ENCODE data around the gene ZNF354B.
"Not testable (repeated sequence)": the region's sequence is repeated elsewhere in the genome, so short reads cannot be mapped to it uniquely, and the experiment has no call there.

The ZNF354B gene

GRCh38 chr5:178859625-178860521 lies at the start of gene ZNF354B:
ZNF354B (plus strand) TSS chr5:178859953; CDS start chr5:178861048, 1,095 bp downstream.
- peak; percentile 41 to 81 for DNase-seq

GRCh38 chr5:178817506-178817905 lies 42.2 kb upstream of the ZNF354B start:
- no peak for DNase-seq

GRCh38 chr5:178818094-178818493 lies 41.7 kb upstream of the ZNF354B start:
- DNase-seq: no peak

GRCh38 chr5:178820001-178820400 lies 39.8 kb upstream of the ZNF354B start:
- DNase-seq: no peak

- DNase-seq: no peak
These were observed 34.3 kb upstream of the ZNF354B start for GRCh38 chr5:178825444-178825843.

- no peak for DNase-seq
These were observed 33.5 kb upstream of the ZNF354B start for GRCh38 chr5:178826216-178826615.

- DNase-seq: no peak
These were observed 32.1 kb upstream of the ZNF354B start for GRCh38 chr5:178827636-178828035.

GRCh38 chr5:178831049-178831448 lies 28.7 kb upstream of the ZNF354B start:
- no peak for DNase-seq

GRCh38 chr5:178832618-178833201 lies 27.0 kb upstream of the ZNF354B start:
- no peak for DNase-seq

GRCh38 chr5:178836628-178837027 lies 23.1 kb upstream of the ZNF354B start:
- no peak for DNase-seq

GRCh38 chr5:178838695-178839318 lies 20.9 kb upstream of the ZNF354B start:
- DNase-seq: not testable (repeated sequence)

GRCh38 chr5:178839319-178839704 lies 20.4 kb upstream of the ZNF354B start:
- DNase-seq: no peak

- not testable (repeated sequence) for DNase-seq
These were observed 19.4 kb upstream of the ZNF354B start for GRCh38 chr5:178840399-178840798.

- DNase-seq: no peak
These were observed 10.4 kb upstream of the ZNF354B start for GRCh38 chr5:178849316-178849715.

GRCh38 chr5:178851951-178852350 lies 7.8 kb upstream of the ZNF354B start:
- DNase-seq: no peak

- no peak for DNase-seq
These were observed 5.5 kb upstream of the ZNF354B start for GRCh38 chr5:178854284-178854683.

GRCh38 chr5:178860615-178861014 lies 862 bp downstream of the ZNF354B start:
- DNase-seq: not testable (repeated sequence)

GRCh38 chr5:178861627-178862026 lies 1.9 kb downstream of the ZNF354B start:
- no peak for DNase-seq

GRCh38 chr5:178866946-178867345 lies 7.2 kb downstream of the ZNF354B start:
- DNase-seq: no peak

- DNase-seq: no peak
These were observed 9.8 kb downstream of the ZNF354B start for GRCh38 chr5:178869577-178869976.

- DNase-seq: no peak
These were observed 10.7 kb downstream of the ZNF354B start for GRCh38 chr5:178870411-178870810.

- no peak for DNase-seq
These were observed 12.5 kb downstream of the ZNF354B start for GRCh38 chr5:178872302-178872701.

- DNase-seq: not testable (repeated sequence)
These were observed 23.5 kb downstream of the ZNF354B start for GRCh38 chr5:178883115-178883694.

Data from cerebellar nuclear complex (tissue), 1 donor.